ENCODE results near the gene MORF4L2. TPM values are rescaled to one million over a fixed set of nuclear protein-coding genes. Genes with fewer than 3 reads are reported as not detected.

Gene MORF4L2
- total and polyA plus RNA-seq, 4 donors = 90.9 to 366 (median 175) TPM

DNA sequence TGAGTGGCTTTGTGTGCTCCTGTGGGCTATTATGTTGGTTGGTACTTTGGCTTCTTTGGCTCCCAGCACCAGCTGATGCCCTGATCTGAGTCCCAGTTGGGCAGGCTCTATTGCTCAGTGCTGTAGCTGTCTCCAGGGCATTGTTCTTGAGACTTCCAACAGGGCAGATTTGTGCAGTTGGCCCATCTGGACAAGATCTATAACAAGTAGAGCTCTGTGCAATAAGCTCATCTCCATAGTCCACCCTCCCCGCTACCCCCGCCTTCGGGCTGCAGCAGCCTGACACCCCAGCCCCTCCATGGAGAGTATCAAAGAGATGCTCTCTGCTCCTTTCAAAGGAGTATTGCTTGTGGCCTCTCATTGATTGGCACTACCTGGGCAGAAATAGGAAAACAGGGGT, 18.4 kb upstream of the MORF4L2 start:
- Histone ChIP-seq H3K27me3 (ENCODE audit: control insufficient read depth in 4 of 4, insufficient read depth in 4 of 4, low read length in 3 of 4) (no peaks in the 10 kb centered on the region), H3K4me3 (ENCODE audit: low read depth in 1 of 3, low read length in 3 of 3) (no peak overlapping the region), H3K9me3 (ENCODE audit: control insufficient read depth in 4 of 4, low read length in 3 of 4) (no peaks in the 10 kb centered on the region), H3K27ac (ENCODE audit: low read depth in 1 of 2, low read length in 2 of 2) (no peak overlapping the region), H3K36me3 (ENCODE audit: control insufficient read depth in 4 of 4, insufficient read depth in 3 of 4, low read depth in 1 of 4, low read length in 3 of 4) (no peaks in the 10 kb centered on the region), H3K4me1 (ENCODE audit: control insufficient read depth in 4 of 4, insufficient read depth in 4 of 4, low read length in 3 of 4) (no peaks in the 10 kb centered on the region), H3K9ac (ENCODE audit: low read depth in 1 of 2, low read length in 2 of 2) (no peak overlapping the region)
- 92% methylated on average over 3 of the region's 3 CpGs for WGBS
- DNase-seq (ENCODE audit: low spot score) = no peak
- TF ChIP-seq NR2F2 (IDR thresholded peaks at IDR 0.05) (no peak), ATF3 (IDR thresholded peaks at IDR 0.05) (no peak)

GRCh38 chrX:103699243-103699642, 12.7 kb upstream of the MORF4L2 start:
- no peaks in the 10 kb centered on the region for H3K36me3 ChIP-seq (ENCODE audit: control insufficient read depth in 4 of 4, insufficient read depth in 3 of 4, low read depth in 1 of 4, low read length in 3 of 4)
- no peak for DNase-seq (ENCODE audit: low spot score)
- no peak overlapping the region for H3K9ac ChIP-seq (ENCODE audit: low read depth in 1 of 2, low read length in 2 of 2)
- no peak overlapping the region for H3K27ac ChIP-seq (ENCODE audit: low read depth in 1 of 2, low read length in 2 of 2)
- no peak overlapping the region for H3K4me3 ChIP-seq (ENCODE audit: low read depth in 1 of 3, low read length in 3 of 3)
- no peak for TF ChIP-seq RAD21 (IDR thresholded peaks at IDR 0.05)
- no peak for TF ChIP-seq GABPA (IDR thresholded peaks at IDR 0.05 in 1 of 2, conservative IDR thresholded peaks at IDR 0.05 in 1 of 2)
- no peak for TF ChIP-seq HNF4A (conservative IDR thresholded peaks at IDR 0.05)
- TF ChIP-seq NR2F2 (IDR thresholded peaks at IDR 0.05) = no peak
- TF ChIP-seq JUND (IDR thresholded peaks at IDR 0.05) = no peak
- no peak for TF ChIP-seq FOXA2 (IDR thresholded peaks at IDR 0.05)
- TF ChIP-seq HNF4G (IDR thresholded peaks at IDR 0.05) = no peak
- TF ChIP-seq SP1 (IDR thresholded peaks at IDR 0.05) = no peak
- TF ChIP-seq, protein P1, sequence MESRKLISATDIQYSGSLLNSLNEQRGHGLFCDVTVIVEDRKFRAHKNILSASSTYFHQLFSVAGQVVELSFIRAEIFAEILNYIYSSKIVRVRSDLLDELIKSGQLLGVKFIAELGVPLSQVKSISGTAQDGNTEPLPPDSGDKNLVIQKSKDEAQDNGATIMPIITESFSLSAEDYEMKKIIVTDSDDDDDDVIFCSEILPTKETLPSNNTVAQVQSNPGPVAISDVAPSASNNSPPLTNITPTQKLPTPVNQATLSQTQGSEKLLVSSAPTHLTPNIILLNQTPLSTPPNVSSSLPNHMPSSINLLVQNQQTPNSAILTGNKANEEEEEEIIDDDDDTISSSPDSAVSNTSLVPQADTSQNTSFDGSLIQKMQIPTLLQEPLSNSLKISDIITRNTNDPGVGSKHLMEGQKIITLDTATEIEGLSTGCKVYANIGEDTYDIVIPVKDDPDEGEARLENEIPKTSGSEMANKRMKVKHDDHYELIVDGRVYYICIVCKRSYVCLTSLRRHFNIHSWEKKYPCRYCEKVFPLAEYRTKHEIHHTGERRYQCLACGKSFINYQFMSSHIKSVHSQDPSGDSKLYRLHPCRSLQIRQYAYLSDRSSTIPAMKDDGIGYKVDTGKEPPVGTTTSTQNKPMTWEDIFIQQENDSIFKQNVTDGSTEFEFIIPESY (IDR thresholded peaks at IDR 0.05) = no peak
- no peak for TF ChIP-seq EGR1 (IDR thresholded peaks at IDR 0.05; ENCODE audit: low read depth in 2 of 2)
- TF ChIP-seq, protein P2, sequence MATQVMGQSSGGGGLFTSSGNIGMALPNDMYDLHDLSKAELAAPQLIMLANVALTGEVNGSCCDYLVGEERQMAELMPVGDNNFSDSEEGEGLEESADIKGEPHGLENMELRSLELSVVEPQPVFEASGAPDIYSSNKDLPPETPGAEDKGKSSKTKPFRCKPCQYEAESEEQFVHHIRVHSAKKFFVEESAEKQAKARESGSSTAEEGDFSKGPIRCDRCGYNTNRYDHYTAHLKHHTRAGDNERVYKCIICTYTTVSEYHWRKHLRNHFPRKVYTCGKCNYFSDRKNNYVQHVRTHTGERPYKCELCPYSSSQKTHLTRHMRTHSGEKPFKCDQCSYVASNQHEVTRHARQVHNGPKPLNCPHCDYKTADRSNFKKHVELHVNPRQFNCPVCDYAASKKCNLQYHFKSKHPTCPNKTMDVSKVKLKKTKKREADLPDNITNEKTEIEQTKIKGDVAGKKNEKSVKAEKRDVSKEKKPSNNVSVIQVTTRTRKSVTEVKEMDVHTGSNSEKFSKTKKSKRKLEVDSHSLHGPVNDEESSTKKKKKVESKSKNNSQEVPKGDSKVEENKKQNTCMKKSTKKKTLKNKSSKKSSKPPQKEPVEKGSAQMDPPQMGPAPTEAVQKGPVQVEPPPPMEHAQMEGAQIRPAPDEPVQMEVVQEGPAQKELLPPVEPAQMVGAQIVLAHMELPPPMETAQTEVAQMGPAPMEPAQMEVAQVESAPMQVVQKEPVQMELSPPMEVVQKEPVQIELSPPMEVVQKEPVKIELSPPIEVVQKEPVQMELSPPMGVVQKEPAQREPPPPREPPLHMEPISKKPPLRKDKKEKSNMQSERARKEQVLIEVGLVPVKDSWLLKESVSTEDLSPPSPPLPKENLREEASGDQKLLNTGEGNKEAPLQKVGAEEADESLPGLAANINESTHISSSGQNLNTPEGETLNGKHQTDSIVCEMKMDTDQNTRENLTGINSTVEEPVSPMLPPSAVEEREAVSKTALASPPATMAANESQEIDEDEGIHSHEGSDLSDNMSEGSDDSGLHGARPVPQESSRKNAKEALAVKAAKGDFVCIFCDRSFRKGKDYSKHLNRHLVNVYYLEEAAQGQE (IDR thresholded peaks at IDR 0.05) = no peak
- TF ChIP-seq, protein P3, sequence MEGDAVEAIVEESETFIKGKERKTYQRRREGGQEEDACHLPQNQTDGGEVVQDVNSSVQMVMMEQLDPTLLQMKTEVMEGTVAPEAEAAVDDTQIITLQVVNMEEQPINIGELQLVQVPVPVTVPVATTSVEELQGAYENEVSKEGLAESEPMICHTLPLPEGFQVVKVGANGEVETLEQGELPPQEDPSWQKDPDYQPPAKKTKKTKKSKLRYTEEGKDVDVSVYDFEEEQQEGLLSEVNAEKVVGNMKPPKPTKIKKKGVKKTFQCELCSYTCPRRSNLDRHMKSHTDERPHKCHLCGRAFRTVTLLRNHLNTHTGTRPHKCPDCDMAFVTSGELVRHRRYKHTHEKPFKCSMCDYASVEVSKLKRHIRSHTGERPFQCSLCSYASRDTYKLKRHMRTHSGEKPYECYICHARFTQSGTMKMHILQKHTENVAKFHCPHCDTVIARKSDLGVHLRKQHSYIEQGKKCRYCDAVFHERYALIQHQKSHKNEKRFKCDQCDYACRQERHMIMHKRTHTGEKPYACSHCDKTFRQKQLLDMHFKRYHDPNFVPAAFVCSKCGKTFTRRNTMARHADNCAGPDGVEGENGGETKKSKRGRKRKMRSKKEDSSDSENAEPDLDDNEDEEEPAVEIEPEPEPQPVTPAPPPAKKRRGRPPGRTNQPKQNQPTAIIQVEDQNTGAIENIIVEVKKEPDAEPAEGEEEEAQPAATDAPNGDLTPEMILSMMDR (IDR thresholded peaks at IDR 0.05; ENCODE audit: low read depth, low read length, missing input control) = no peak
- TF ChIP-seq ATF3 (IDR thresholded peaks at IDR 0.05) = no peak
- no peak for TF ChIP-seq MAX (IDR thresholded peaks at IDR 0.05)
- TF ChIP-seq RXRA (IDR thresholded peaks at IDR 0.05) = no peak
- no peak for TF ChIP-seq FOXA1 (IDR thresholded peaks at IDR 0.05)
- TF ChIP-seq YY1 (IDR thresholded peaks at IDR 0.05) = no peak
- no peak for TF ChIP-seq TAF1 (conservative IDR thresholded peaks at IDR 0.05)
- WGBS = 69% methylated on average over 5 of the region's 5 CpGs
- no peaks in the 10 kb centered on the region for H3K4me1 ChIP-seq (ENCODE audit: control insufficient read depth in 4 of 4, insufficient read depth in 4 of 4, low read length in 3 of 4)
- no peaks in the 10 kb centered on the region for H3K9me3 ChIP-seq (ENCODE audit: control insufficient read depth in 4 of 4, low read length in 3 of 4)
- H3K27me3 ChIP-seq (ENCODE audit: control insufficient read depth in 4 of 4, insufficient read depth in 4 of 4, low read length in 3 of 4) = no peaks in the 10 kb centered on the region

All from liver (tissue), 9 donors.